ENCODE results near the gene FAM174C. TPM values are rescaled to one million over a fixed set of nuclear protein-coding genes. Genes with fewer than 3 reads are reported as not detected.

FAM174C gene
- polyA plus RNA-seq, 1 of the 3 experiments (the other 2 are of a cell fraction), result 78.0 TPM

DNA sequence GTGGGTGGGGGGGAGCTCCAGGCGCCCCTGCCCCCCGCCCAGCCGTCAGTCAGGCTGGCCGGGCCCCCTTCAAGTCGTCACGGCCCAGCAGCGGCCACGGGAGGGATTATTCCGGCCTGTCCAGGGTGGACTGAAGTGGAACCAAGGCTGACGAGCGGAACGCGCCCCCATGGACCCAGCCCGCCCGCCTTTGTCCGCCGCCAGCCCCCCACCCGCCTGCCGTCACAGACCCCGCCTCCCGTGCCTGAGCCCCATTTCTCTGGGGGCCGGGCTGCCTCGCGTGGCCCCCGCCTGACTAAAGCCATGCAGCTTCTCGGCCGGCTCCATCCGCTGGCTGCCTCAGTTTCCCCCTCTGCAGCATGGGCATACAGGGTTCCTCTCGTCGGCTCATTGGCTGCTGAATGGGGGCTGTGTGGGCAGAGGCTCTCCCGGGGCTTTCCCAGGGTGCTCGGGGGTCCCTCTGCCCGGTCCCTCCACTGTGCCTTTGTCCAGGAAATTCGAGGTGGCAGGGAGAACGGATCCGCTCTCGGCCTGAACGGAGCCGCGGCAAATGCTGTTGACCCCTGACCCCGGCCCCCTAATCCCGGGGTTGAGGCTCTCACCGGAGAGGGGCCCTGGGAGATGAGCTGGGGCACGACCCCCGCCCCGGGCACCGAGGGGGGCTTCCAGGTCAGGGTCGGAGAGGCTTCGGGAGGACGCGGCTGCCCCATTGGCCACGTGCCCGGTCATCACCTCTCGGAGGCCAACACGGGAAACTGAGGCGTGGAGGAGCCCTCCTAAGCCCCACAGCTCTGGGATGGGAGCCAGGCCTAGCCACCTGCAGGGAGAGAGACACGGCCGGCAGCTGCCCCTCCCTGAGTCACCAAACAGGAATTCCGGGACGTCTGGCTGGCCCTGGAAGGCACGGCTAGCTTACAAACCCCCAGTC is 37.7 kb downstream of the FAM174C start:
- DNase-seq, result no peak
- Histone ChIP-seq H3K4me1 (ENCODE audit: control insufficient read depth in 1 of 2, insufficient read depth in 2 of 2, low read depth in 1 of 2, low read length in 1 of 2) (peaks cover 6 to 7% of the 10 kb centered on the region in 2 experiments; a peak in 2 of 4 replicates), H3K9me3 (no peaks in the 10 kb centered on the region), H4K20me1 (ENCODE audit: insufficient read depth) (no peaks in the 10 kb centered on the region), H3K36me3 (replicated peaks in 1 of 2; ENCODE audit: control insufficient read depth in 1 of 2, insufficient read depth in 2 of 2, low read length in 1 of 2) (no peaks in the 10 kb centered on the region), H2AFZ (ENCODE audit: low read depth) (no peak overlapping the region), H3K9ac (no peak overlapping the region), H3K9me2 (no peaks in the 10 kb centered on the region), H3K4me2 (no peak overlapping the region), H3K27me3 (ENCODE audit: insufficient read depth) (no peaks in the 10 kb centered on the region), H3K4me3 (ENCODE audit: low read depth in 2 of 2, low read length in 1 of 2) (no peak overlapping the region), H3F3A (replicated peaks; ENCODE audit: insufficient read depth) (no peaks in the 10 kb centered on the region), H3K79me2 (ENCODE audit: insufficient read depth) (no peaks in the 10 kb centered on the region), H3K27ac (ENCODE audit: low read depth in 2 of 2, low read length in 1 of 2) (no peak overlapping the region)
- ChIA-PET CTCF (interaction anchor here (0.6 to 4.0 kb wide), 6 partner anchors 10 to 59 kb away, joined by 3 to 27 read pairs (median 6); partner anchors contain the start of gene FAM174C), POLR2A (no interaction called here)
- 83% methylated on average over 27 of the region's 61 CpGs for WGBS (ENCODE audit: low lambda C conversion rate)
- TF ChIP-seq TEAD4 (IDR thresholded peaks at IDR 0.05; ENCODE audit: borderline replicate concordance, insufficient read depth), result peak; percentile 56; the same call in 1 of the 2 replicates
- TF ChIP-seq TCF12 (IDR thresholded peaks at IDR 0.05), result peak; percentile 72
- no peak for TF ChIP-seq EZH2phosphoT487 (IDR thresholded peaks at IDR 0.05; ENCODE audit: borderline replicate concordance, low read depth)
- TF ChIP-seq CHD2 (IDR thresholded peaks at IDR 0.05; ENCODE audit: low read length, partially characterized antibody), result no peak
- TF ChIP-seq, protein P1, sequence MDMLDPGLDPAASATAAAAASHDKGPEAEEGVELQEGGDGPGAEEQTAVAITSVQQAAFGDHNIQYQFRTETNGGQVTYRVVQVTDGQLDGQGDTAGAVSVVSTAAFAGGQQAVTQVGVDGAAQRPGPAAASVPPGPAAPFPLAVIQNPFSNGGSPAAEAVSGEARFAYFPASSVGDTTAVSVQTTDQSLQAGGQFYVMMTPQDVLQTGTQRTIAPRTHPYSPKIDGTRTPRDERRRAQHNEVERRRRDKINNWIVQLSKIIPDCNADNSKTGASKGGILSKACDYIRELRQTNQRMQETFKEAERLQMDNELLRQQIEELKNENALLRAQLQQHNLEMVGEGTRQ (IDR thresholded peaks at IDR 0.05; ENCODE audit: borderline replicate concordance, low read depth, low read length), result no peak
- TF ChIP-seq NFIC (IDR thresholded peaks at IDR 0.05; ENCODE audit: borderline replicate concordance), result peak; percentile 33
- TF ChIP-seq JUND (IDR thresholded peaks at IDR 0.05), result peak; percentile 54
- TF ChIP-seq YY1 (IDR thresholded peaks at IDR 0.05; ENCODE audit: low read depth), result no peak
- no peak for TF ChIP-seq FOXJ3 (CRISPR knock-in tag; IDR thresholded peaks at IDR 0.05)
- TF ChIP-seq GATA2 (CRISPR knock-in tag; IDR thresholded peaks at IDR 0.05), result no peak
- TF ChIP-seq EP300 (IDR thresholded peaks at IDR 0.05; ENCODE audit: borderline replicate concordance in 1 of 2, low read depth in 1 of 2, low read length in 1 of 2), result no peak
- TF ChIP-seq FOSL2 (IDR thresholded peaks at IDR 0.05; ENCODE audit: borderline replicate concordance, low read depth), result peak; percentile 49
- no peak for TF ChIP-seq IRF3 (IDR thresholded peaks at IDR 0.05; ENCODE audit: low read depth, low read length)
- no peak for TF ChIP-seq MAX (IDR thresholded peaks at IDR 0.05; ENCODE audit: low read depth)
- TF ChIP-seq GABPA (IDR thresholded peaks at IDR 0.05; ENCODE audit: low read depth), result no peak

All from SK-N-SH (cell line).